HFF-Myc (cell line): ENCODE measurements around the gene RAPGEF5.

Experiments
- DNase-seq: peaks from one replicate; pipeline ENCODE4 v3.0.0-alpha.2; 2011; ENCODE audit warnings: low read depth; ENCODE audit errors: extremely low read depth
- H3K4me3 ChIP-seq: replicated peaks from 2 replicates; pipeline ENCODE4 v1.5.1; 2011; ENCODE audit warnings: low read depth, mild to moderate bottlenecking, control low read depth, low read length
- TF ChIP-seq, protein P1 (sequence below): IDR thresholded peaks from 2 replicates; pipeline ENCODE4 v1.5.1; 2012; ENCODE audit warnings: mild to moderate bottlenecking, low read depth, low read length, control low read depth; ENCODE audit errors: missing control alignments

The RAPGEF5 gene

DNA sequence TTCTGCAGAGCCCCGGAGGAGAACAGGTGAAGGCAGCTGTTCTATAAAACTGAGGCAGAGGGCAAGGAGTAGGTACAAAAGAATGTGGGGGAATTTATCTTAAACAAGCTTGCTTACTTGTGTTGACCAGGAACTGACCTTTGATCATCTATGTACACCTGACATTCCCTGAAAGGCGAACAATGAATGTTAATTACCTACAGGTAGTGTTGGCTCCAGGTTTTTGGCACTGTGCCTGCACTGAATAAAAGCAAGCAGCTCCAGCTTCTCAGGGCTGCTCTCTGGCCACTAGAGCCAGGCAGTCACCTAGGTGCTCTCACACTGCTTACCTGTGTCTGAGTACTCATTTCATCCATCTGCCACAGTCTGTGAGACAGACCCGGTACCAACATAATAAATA, 87.0 kb downstream of the RAPGEF5 start:
- TF ChIP-seq, protein P1, sequence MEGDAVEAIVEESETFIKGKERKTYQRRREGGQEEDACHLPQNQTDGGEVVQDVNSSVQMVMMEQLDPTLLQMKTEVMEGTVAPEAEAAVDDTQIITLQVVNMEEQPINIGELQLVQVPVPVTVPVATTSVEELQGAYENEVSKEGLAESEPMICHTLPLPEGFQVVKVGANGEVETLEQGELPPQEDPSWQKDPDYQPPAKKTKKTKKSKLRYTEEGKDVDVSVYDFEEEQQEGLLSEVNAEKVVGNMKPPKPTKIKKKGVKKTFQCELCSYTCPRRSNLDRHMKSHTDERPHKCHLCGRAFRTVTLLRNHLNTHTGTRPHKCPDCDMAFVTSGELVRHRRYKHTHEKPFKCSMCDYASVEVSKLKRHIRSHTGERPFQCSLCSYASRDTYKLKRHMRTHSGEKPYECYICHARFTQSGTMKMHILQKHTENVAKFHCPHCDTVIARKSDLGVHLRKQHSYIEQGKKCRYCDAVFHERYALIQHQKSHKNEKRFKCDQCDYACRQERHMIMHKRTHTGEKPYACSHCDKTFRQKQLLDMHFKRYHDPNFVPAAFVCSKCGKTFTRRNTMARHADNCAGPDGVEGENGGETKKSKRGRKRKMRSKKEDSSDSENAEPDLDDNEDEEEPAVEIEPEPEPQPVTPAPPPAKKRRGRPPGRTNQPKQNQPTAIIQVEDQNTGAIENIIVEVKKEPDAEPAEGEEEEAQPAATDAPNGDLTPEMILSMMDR = no peak
- no peak overlapping the region for H3K4me3 ChIP-seq
- DNase-seq = no peak

DNA sequence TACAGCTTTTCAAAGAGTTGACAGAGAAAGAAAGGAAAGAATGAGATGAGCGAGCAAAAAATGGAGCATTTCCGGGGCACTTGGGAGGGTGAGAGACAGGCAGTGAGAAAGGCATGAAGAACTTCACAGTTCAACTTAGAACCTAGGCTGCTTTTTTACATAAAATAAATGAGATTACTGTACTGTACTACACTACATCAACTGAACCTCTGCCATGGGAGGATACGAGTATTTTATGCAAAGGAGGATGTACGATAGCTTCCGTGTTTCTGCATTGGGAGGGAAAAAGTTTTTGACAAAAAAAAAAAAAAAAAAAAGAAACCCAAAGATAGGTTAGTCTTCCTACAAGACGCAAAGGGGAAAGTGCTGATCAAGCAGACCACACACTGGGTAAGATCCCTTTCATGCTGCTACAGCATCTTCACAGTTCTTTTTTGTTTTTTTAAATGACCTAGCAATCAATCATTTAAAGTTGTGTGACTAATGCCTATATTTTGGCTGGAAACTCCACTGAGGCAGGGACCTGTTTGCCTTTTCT, 88.0 kb downstream of the RAPGEF5 start:
- no peak overlapping the region for H3K4me3 ChIP-seq
- TF ChIP-seq, protein P1 = no peak
- DNase-seq = no peak

DNA sequence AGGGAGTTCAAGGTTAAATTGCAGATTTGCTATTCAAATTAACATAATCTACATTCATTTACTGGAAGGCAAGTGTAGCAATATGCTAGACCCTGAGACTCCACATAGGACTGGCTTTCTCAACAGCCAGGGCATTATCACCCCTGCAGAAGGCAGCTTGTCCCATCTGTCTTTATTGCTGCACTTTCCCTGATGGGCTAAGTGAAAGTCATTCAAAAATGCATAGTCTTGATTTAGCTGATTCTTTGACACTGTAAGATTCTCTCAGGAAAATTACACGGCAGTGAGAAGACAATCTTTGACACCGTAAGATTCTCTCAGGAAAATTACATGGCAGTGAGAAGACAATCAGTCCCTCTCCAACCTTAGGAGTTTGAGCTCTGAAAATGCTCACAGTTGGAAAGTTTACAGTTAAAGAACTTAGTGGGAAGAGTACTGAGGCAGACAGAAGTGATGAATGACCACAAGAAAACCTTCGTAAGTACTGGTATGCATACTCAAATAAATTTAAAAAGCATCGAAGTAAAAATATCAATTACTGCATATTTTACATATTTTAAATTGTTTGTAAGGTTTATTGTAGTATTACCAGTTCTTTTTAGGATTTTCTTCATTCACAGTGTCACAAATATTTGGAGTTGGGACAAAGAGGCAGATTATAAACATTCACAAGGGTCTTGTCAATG, 88.9 kb downstream of the RAPGEF5 start:
- H3K4me3 ChIP-seq = no peak overlapping the region
- TF ChIP-seq, protein P1 = no peak
- DNase-seq = no peak

DNA sequence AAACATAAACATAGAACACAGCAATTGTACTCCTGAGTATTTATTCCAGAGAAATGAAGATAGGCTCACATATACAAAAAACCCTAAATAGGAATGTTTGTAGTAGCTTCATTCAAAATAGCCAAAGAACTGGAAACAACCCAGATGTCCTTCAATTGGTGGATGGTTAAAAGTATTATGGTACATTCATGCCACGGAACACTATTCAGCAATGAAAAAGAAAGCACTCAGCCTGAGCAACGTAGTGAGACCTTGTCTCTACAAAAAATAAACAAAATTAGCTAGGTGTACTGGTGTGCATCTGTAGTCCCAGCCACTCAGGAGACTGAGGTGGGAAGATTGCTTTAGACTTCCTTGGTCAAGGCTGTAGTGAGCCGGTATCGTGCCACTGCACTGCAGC, 94.4 kb downstream of the RAPGEF5 start:
- TF ChIP-seq, protein P1 = no peak
- no peak overlapping the region for H3K4me3 ChIP-seq
- DNase-seq = no peak

DNA sequence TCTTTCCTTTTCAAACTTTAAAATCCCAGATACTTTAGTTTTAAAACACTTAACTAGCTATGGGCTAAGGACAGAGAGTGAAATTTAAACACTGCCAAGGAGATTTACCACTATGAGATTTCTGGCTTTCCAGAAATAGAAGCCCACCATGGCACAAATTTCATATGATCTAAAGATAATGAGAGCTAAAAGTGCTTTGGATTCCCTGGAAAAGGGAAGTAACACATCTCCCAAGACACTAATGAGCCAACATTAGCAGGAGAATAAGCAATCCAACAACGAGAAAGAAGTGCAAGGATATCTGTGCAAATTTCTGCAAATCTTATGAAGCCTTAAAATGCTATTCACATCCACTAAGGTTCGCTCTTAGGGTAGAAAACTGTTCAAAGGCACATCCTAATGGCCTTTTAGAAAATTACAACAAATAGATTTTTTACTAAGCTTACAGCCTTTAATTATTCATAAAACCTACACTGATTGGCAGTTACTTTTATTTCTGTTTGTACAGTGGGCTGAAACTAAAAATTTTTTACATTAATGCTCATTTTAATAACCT, 100.3 kb downstream of the RAPGEF5 start:
- DNase-seq = no peak
- TF ChIP-seq, protein P1 = no peak
- H3K4me3 ChIP-seq = no peak overlapping the region

DNA sequence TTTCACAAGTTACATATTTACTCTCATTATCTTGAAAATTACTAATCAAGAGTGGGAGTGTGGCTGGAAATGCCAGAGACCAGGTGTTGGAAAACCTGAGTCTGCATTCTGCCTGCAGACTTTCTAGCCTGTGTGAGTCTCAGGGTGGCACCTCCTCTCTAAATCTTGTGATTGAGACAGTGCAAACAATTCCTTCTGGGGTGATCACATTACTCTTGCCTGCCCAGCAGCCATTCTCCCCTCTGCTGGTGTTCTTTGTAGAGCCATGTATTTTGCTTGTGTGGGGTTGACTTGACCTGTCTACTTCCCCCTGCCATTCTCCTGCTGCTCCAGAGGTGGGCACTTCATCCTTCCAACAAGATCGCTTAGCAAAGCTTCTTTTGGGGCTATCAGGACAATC, 101.1 kb downstream of the RAPGEF5 start:
- DNase-seq = no peak
- TF ChIP-seq, protein P1 = no peak

More for the DNA sequence above, 101.1 kb downstream of the RAPGEF5 start:
- H3K4me3 ChIP-seq = no peak overlapping the region
